ENCODE data around the gene DOP1B. TPM values are rescaled to one million over a fixed set of nuclear protein-coding genes. Genes with fewer than 3 reads are reported as not detected.

Gene DOP1B
- total and polyA plus RNA-seq, 12 donors, result 2.3 to 21.2 (median 13.5) TPM

GRCh38 chr21:36205962-36206361 lies 49.3 kb downstream of the DOP1B start:
- no peaks in the 10 kb centered on the region for H3K27me3 ChIP-seq
- H3K4me1 ChIP-seq, result peaks cover 0 to 27% (median 0%) of the 10 kb centered on the region in 9 donors
- H3K9me3 ChIP-seq, result no peaks in the 10 kb centered on the region
- intact Hi-C loops (cut with DNase I), result loop anchor here in 5 of 10 donors (5.0 to 10.0 kb wide), 2 partner anchors 61 to 64 kb away; no protein-coding TSS in a partner anchor
- no peak for DNase-seq
- no peak overlapping the region for H3K27ac ChIP-seq
- no peak for TF ChIP-seq CTCF (IDR thresholded peaks at IDR 0.05)
- WGBS, 2 donors, result 83 to 95% methylated on average over 5 of the region's 5 CpGs
- no peak overlapping the region for H3K4me3 ChIP-seq
- H3K36me3 ChIP-seq, result peaks cover 0 to 42% (median 3%) of the 10 kb centered on the region in 9 donors
- no peak for ATAC-seq

Other genes with a start within 250 kb of the DOP1B start
- 10 to 100 TPM in 7 of 10 donors, 1 to 10 TPM in 3; 7.8 to 13.1 (median 10.9) TPM for gene SETD4, start 96.3 kb upstream of the DOP1B start, total RNA-seq
- gene SETD4, start 96.3 kb upstream of the DOP1B start, polyA plus RNA-seq, result 10 to 100 TPM in 1 of 2 donors, 1 to 10 TPM in 1; 6.7 to 10.2 TPM
- 10 to 100 TPM in 9 of 10 donors, 1 to 10 TPM in 1; 7.7 to 34.8 (median 17.6) TPM for gene CBR1, start 86.8 kb upstream of the DOP1B start, total RNA-seq
- 10 to 100 TPM; 15.7 to 61.2 TPM for gene CBR1, start 86.8 kb upstream of the DOP1B start, polyA plus RNA-seq
- gene CBR3, start 21.7 kb upstream of the DOP1B start, total RNA-seq, result 1 to 10 TPM in 9 of 10 donors, under 1 TPM in 1; 0.99 to 5.8 (median 1.8) TPM
- 10 to 100 TPM in 1 of 2 donors, 1 to 10 TPM in 1; 3.7 to 10.4 TPM for gene CBR3, start 21.7 kb upstream of the DOP1B start, polyA plus RNA-seq
- 10 to 100 TPM; 14.6 to 21.2 (median 16.7) TPM for gene MORC3, start 163.4 kb downstream of the DOP1B start, total RNA-seq
- 10 to 100 TPM in 1 of 2 donors, 1 to 10 TPM in 1; 5.5 to 15.0 TPM for gene MORC3, start 163.4 kb downstream of the DOP1B start, polyA plus RNA-seq
- gene CHAF1B, start 228.6 kb downstream of the DOP1B start, total RNA-seq, result 1 to 10 TPM in 2 of 10 donors, under 1 TPM in 8; 0.24 to 1.3 (median 0.48) TPM
- gene CHAF1B, start 228.6 kb downstream of the DOP1B start, polyA plus RNA-seq, result under 1 TPM; 0.46 to 0.51 TPM

All from heart right ventricle (tissue), 16 donors.